GM12878 (cell line): ENCODE data around the gene LIN7A. TPM values are rescaled to one million over a fixed set of nuclear protein-coding genes. Genes with fewer than 3 reads are reported as not detected.

Experiments
- BHLHE40 ChIP-seq, 2 experiments: fragments of 450-650 bp in 1 of 2; IDR thresholded peaks; 2 replicates each; pipeline ENCODE4 v1.6.1; 2011 to 2017; ENCODE audit warnings: low read depth in 2 of 2, borderline replicate concordance in 1 of 2, improper control_type of control experiment in 1 of 2, low read length in 1 of 2, mild to moderate bottlenecking in 1 of 2
- CREM ChIP-seq: IDR thresholded peaks from 2 replicates; pipeline ENCODE4 v1.6.1; 2014; ENCODE audit warnings: antibody characterized with exemption, low read depth
- ESRRA ChIP-seq: IDR thresholded peaks from 2 replicates; pipeline ENCODE4 v1.6.1; 2012; ENCODE audit warnings: mild to moderate bottlenecking, low read length, improper control_type of control experiment
- ETV6 ChIP-seq, 2 experiments: fragments of 450-650 bp in 1 of 2; IDR thresholded peaks in 1 of 2; conservative IDR thresholded peaks in 1 of 2; 2 replicates each; pipeline ENCODE4 v1.6.1; 2014; ENCODE audit warnings: antibody characterized with exemption in 1 of 2, borderline replicate concordance in 1 of 2, low read depth in 1 of 2, mild to moderate bottlenecking in 1 of 2, moderate library complexity in 1 of 2
- FOS ChIP-seq: IDR thresholded peaks from 3 replicates; pipeline ENCODE4 v1.6.1; 2011; ENCODE audit warnings: borderline replicate concordance; ENCODE audit not compliant: insufficient read length; ENCODE audit errors: extremely low read depth
- FOXM1 ChIP-seq: IDR thresholded peaks from 2 replicates; pipeline ENCODE4 v1.6.1; 2012; ENCODE audit warnings: low read depth, mild to moderate bottlenecking, inconsistent platforms, low read length, moderate library complexity
- KDM1A ChIP-seq: fragments of 200-600 bp; sonication (generic); IDR thresholded peaks from 2 replicates; pipeline ENCODE4 v1.6.1; 2016; ENCODE audit warnings: borderline replicate concordance
- MXI1 ChIP-seq: fragments of 150-350 bp; IDR thresholded peaks from 2 replicates; pipeline ENCODE4 v1.6.1; 2011; ENCODE audit warnings: low read depth, mild to moderate bottlenecking, inconsistent platforms, low read length, improper control_type of control experiment
- NFXL1 ChIP-seq: fragments of 450-650 bp; IDR thresholded peaks from 2 replicates; pipeline ENCODE4 v1.6.1; 2017; ENCODE audit warnings: antibody characterized with exemption, mild to moderate bottlenecking, borderline replicate concordance
- NRF1 ChIP-seq: conservative IDR thresholded peaks from 2 replicates; pipeline ENCODE4 v1.6.1; 2011; ENCODE audit warnings: mild to moderate bottlenecking, low read depth, low read length, improper control_type of control experiment
- PML ChIP-seq: IDR thresholded peaks from 2 replicates; pipeline ENCODE4 v1.6.1; 2012; ENCODE audit warnings: low read length, inconsistent platforms
- POLR2A ChIP-seq: IDR thresholded peaks from 2 replicates; pipeline ENCODE4 v1.6.1; 2011; ENCODE audit warnings: low read depth, mild to moderate bottlenecking, low read length
- POU2F2 ChIP-seq: IDR thresholded peaks from 3 replicates; pipeline ENCODE4 v1.6.1; 2011; ENCODE audit warnings: low read depth, mild to moderate bottlenecking, low read length, borderline replicate concordance
- RAD51 ChIP-seq: fragments of 450-650 bp; IDR thresholded peaks from 2 replicates; pipeline ENCODE4 v1.6.1; 2016; ENCODE audit warnings: moderate library complexity, mild to moderate bottlenecking, inconsistent platforms
- SMAD1 ChIP-seq: fragments of 450-650 bp; IDR thresholded peaks from 2 replicates; pipeline ENCODE4 v1.6.1; 2018; ENCODE audit warnings: mild to moderate bottlenecking, low read depth; ENCODE audit not compliant: partially characterized antibody
- SMC3 ChIP-seq: IDR thresholded peaks from 2 replicates; pipeline ENCODE4 v1.6.1; 2011; ENCODE audit warnings: low read length, improper control_type of control experiment, borderline replicate concordance
- TAF1 ChIP-seq: IDR thresholded peaks from 2 replicates; pipeline ENCODE4 v1.6.1; 2011; ENCODE audit warnings: mild to moderate bottlenecking, low read depth, low read length, borderline replicate concordance
- TCF3 ChIP-seq: IDR thresholded peaks from 2 replicates; pipeline ENCODE4 v1.6.1; 2012; ENCODE audit warnings: low read depth, mild to moderate bottlenecking, low read length, borderline replicate concordance; ENCODE audit not compliant: insufficient read depth
- ZNF217 ChIP-seq: fragments of 450-650 bp; IDR thresholded peaks from 2 replicates; pipeline ENCODE4 v1.6.1; 2017; ENCODE audit warnings: antibody characterized with exemption, mild to moderate bottlenecking
- ZNF24 ChIP-seq: fragments of 450-650 bp; IDR thresholded peaks from 2 replicates; pipeline ENCODE4 v1.6.1; 2017; ENCODE audit warnings: antibody characterized with exemption, mild to moderate bottlenecking
- polyA plus RNA-seq, 11 experiments: library from polyadenylated mRNA; depleted of rRNA in 4 of 11; unstranded in 6 of 11; stranded (reverse) in 5 of 11; fragments of >200 nt; fragmentation: Nextera tagmentation in 4 of 11; fragmentation: Illumina TruSeq in 1 of 11; extraction: Ambion mirVana in 4 of 11; extraction: Trizol in 1 of 11; gene quantifications; 1 replicate in 1 of 11; 2 replicates in 10 of 11; pipeline versions ENCODE4 v1.2.1 to v1.2.3, GENCODE V29; 2011 to 2016; ENCODE audit warnings: inconsistent platforms in 2 of 11, missing spikeins in 2 of 11, low read depth in 1 of 11
- total RNA-seq, 4 experiments: library from RNA; depleted of rRNA in 3 of 4; stranded (reverse); fragments of >200 nt in 3 of 4; fragmentation: Illumina TruSeq in 1 of 4; extraction: Trizol in 1 of 4; gene quantifications; 2 replicates each; pipeline versions ENCODE4 v1.2.1 to v1.2.3, GENCODE V29; 2013 to 2021
- TF ChIP-seq, protein P1 (sequence below): fragments of 450-650 bp; IDR thresholded peaks from 2 replicates; pipeline ENCODE4 v1.6.1; 2017; ENCODE audit warnings: mild to moderate bottlenecking, moderate library complexity
- TF ChIP-seq, protein P2 (sequence below): fragments of 450-650 bp; IDR thresholded peaks from 2 replicates; pipeline ENCODE4 v1.6.1; 2018; ENCODE audit warnings: mild to moderate bottlenecking, low read depth, moderate library complexity; ENCODE audit not compliant: partially characterized antibody
- TF ChIP-seq, protein P3 (sequence below): fragments of 450-650 bp; IDR thresholded peaks from 2 replicates; pipeline ENCODE4 v1.6.1; 2016; ENCODE audit warnings: mild to moderate bottlenecking

Gene LIN7A
- total and polyA plus RNA-seq, 10 of the 15 experiments (the other 5 are each of a cell fraction or from before 2014, with no cell fraction given), result 0.04 to 0.93 (median 0.35) TPM; not detected in 1

DNA sequence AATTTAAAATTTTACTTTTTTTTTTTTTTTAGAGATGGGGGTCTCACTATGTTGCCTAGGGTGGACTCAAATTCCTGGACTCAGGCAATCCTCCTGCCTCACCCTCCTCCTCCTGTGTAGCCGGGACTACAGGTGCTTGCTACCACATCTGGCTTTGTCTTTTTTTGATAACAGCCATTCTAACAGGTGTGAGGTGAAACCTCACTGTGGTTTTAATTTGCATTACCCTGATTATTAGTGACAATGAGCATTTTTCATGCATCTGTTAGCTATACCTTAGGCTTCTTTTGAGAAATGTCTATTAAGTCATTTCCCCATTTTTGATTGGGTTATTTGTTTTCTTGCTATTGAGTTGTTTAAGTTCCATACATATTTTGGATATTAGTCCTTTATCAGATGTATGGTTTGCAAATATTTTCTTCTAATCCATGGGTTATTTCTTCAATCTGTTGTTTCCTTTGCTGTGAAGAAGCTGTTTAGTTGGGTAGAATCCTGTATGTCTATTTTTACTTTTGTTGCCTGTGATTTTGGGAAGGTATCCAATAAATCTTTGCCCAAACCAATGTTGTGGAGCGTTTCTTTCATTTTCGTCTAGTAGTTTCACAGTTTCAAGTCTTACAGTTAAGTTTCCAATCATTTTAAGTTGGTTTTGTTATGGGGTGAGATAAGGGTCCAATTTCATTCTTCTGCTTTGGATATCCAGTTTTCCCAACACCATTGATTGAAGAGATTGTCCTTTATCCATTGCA lies 134.9 kb downstream of the LIN7A start (continued):
- TF ChIP-seq TCF3 (no peak), TAF1 (no peak), FOS (no peak), FOXM1 (no peak), RAD51 (no peak), SMAD1 (no peak), NRF1 (no peak), BHLHE40 (IDR thresholded peaks at IDR 0.05; ENCODE audit: borderline replicate concordance in 1 of 2, low read depth in 2 of 2, low read length in 1 of 2) (0 out of 4 replicates have a peak, but pooled peaks of 1 of the 2 experiments have one; percentile 21), POLR2A (no peak), ZNF24 (no peak), CREM (no peak), NFXL1 (no peak), KDM1A (no peak), POU2F2 (peak; percentile 85; the same call in 2 of the 3 replicates), ZNF217 (0 out of 2 replicates have a peak, but pooled peaks have one; percentile 37), PML (no peak), MXI1 (no peak), ESRRA (no peak), SMC3 (no peak), ETV6 (conservative IDR thresholded peaks at IDR 0.05 in 1 of 2, IDR thresholded peaks at IDR 0.05 in 1 of 2; ENCODE audit: borderline replicate concordance in 1 of 2, low read depth in 1 of 2) (no peak)
- TF ChIP-seq, protein P1, sequence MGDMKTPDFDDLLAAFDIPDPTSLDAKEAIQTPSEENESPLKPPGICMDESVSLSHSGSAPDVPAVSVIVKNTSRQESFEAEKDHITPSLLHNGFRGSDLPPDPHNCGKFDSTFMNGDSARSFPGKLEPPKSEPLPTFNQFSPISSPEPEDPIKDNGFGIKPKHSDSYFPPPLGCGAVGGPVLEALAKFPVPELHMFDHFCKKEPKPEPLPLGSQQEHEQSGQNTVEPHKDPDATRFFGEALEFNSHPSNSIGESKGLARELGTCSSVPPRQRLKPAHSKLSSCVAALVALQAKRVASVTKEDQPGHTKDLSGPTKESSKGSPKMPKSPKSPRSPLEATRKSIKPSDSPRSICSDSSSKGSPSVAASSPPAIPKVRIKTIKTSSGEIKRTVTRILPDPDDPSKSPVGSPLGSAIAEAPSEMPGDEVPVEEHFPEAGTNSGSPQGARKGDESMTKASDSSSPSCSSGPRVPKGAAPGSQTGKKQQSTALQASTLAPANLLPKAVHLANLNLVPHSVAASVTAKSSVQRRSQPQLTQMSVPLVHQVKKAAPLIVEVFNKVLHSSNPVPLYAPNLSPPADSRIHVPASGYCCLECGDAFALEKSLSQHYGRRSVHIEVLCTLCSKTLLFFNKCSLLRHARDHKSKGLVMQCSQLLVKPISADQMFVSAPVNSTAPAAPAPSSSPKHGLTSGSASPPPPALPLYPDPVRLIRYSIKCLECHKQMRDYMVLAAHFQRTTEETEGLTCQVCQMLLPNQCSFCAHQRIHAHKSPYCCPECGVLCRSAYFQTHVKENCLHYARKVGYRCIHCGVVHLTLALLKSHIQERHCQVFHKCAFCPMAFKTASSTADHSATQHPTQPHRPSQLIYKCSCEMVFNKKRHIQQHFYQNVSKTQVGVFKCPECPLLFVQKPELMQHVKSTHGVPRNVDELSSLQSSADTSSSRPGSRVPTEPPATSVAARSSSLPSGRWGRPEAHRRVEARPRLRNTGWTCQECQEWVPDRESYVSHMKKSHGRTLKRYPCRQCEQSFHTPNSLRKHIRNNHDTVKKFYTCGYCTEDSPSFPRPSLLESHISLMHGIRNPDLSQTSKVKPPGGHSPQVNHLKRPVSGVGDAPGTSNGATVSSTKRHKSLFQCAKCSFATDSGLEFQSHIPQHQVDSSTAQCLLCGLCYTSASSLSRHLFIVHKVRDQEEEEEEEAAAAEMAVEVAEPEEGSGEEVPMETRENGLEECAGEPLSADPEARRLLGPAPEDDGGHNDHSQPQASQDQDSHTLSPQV, result no peak
- TF ChIP-seq, protein P2, sequence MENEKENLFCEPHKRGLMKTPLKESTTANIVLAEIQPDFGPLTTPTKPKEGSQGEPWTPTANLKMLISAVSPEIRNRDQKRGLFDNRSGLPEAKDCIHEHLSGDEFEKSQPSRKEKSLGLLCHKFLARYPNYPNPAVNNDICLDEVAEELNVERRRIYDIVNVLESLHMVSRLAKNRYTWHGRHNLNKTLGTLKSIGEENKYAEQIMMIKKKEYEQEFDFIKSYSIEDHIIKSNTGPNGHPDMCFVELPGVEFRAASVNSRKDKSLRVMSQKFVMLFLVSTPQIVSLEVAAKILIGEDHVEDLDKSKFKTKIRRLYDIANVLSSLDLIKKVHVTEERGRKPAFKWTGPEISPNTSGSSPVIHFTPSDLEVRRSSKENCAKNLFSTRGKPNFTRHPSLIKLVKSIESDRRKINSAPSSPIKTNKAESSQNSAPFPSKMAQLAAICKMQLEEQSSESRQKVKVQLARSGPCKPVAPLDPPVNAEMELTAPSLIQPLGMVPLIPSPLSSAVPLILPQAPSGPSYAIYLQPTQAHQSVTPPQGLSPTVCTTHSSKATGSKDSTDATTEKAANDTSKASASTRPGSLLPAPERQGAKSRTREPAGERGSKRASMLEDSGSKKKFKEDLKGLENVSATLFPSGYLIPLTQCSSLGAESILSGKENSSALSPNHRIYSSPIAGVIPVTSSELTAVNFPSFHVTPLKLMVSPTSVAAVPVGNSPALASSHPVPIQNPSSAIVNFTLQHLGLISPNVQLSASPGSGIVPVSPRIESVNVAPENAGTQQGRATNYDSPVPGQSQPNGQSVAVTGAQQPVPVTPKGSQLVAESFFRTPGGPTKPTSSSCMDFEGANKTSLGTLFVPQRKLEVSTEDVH, result no peak
- TF ChIP-seq, protein P3, sequence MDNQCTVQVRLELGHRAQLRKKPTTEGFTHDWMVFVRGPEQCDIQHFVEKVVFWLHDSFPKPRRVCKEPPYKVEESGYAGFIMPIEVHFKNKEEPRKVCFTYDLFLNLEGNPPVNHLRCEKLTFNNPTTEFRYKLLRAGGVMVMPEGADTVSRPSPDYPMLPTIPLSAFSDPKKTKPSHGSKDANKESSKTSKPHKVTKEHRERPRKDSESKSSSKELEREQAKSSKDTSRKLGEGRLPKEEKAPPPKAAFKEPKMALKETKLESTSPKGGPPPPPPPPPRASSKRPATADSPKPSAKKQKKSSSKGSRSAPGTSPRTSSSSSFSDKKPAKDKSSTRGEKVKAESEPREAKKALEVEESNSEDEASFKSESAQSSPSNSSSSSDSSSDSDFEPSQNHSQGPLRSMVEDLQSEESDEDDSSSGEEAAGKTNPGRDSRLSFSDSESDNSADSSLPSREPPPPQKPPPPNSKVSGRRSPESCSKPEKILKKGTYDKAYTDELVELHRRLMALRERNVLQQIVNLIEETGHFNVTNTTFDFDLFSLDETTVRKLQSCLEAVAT, result no peak
